B cell (primary cell): ENCODE data around the gene AGRN. TPM values are rescaled to one million over a fixed set of nuclear protein-coding genes. Genes with fewer than 3 reads are reported as not detected.

Source experiments
- ATAC-seq: fragments of 200-7000 bp; cut with Tn5 transposase; one replicate; pipeline ENCODE4 v1.10.0; 2021; ENCODE audit warnings: low read depth, mild to moderate bottlenecking, moderate number of reproducible peaks, moderate library complexity
- CTCF ChIA-PET: fragments of 350-600 bp; sonication (Branson Sonifier 250); formaldehyde crosslinking; loops from one replicate; lab custom pipeline; 2021; ENCODE audit warnings: antibody characterized with exemption, inconsistent platforms; lab: Charles Lee
- POLR2A ChIA-PET: fragments of 350-600 bp; sonication (Branson Sonifier 250); formaldehyde crosslinking; loops from one replicate; lab custom pipeline; 2021; ENCODE audit warnings: antibody characterized with exemption; lab: Charles Lee
- DNase-seq: peaks from one replicate; pipeline ENCODE4 v3.0.0; 2013
- H2AFZ ChIP-seq: 2 replicates; pipeline ENCODE4 v1.6.1; 2012; ENCODE audit warnings: mild to moderate bottlenecking, low read depth, low read length; ENCODE audit not compliant: insufficient read depth, poor library complexity, severe bottlenecking
- H3K27ac ChIP-seq, 2 donors: 1 replicate in 1 of 2; 2 replicates in 1 of 2; pipeline ENCODE4 v1.5.1; 2012 to 2013; ENCODE audit warnings: low read length in 2 of 2, mild to moderate bottlenecking in 2 of 2, moderate library complexity in 1 of 2
- H3K27me3 ChIP-seq, 4 experiments: fragments of 200-600 bp in 1 of 4; sonication (generic) in 1 of 4; replicated peaks in 1 of 4; 1 replicate in 2 of 4; 2 replicates in 2 of 4; pipeline versions ENCODE4 v1.6.1 to v1.7.0; 2013 to 2016; ENCODE audit warnings: low read length in 3 of 4, mild to moderate bottlenecking in 2 of 4, mixed read lengths in 1 of 4, moderate library complexity in 1 of 4; ENCODE audit not compliant: insufficient read depth in 4 of 4, control insufficient read depth in 3 of 4; ENCODE audit errors: control extremely low read depth in 1 of 4
- H3K36me3 ChIP-seq, 2 experiments: replicated peaks in 1 of 2; 1 replicate in 1 of 2; 2 replicates in 1 of 2; pipeline versions ENCODE4 v1.6.1 to v1.7.1; 2013; ENCODE audit warnings: low read length in 1 of 2; ENCODE audit not compliant: insufficient read depth in 2 of 2, control insufficient read depth in 1 of 2; ENCODE audit errors: control extremely low read depth in 1 of 2, extremely low read depth in 1 of 2
- H3K4me1 ChIP-seq, 2 donors: fragments of 200-600 bp in 1 of 2; sonication (generic) in 1 of 2; 1 replicate in 1 of 2; 2 replicates in 1 of 2; pipeline versions ENCODE4 v1.5.1 to v1.6.1; 2013 to 2017; ENCODE audit warnings: low read length in 2 of 2; ENCODE audit not compliant: control insufficient read depth in 2 of 2, insufficient read depth in 2 of 2
- H3K4me2 ChIP-seq: replicated peaks from 2 replicates; pipeline ENCODE3; 2012; ENCODE audit warnings: mild to moderate bottlenecking, low read depth, low read length; ENCODE audit not compliant: poor library complexity, severe bottlenecking
- H3K4me3 ChIP-seq, 5 experiments: fragments of 200-600 bp in 1 of 5; sonication (generic) in 1 of 5; 1 replicate in 3 of 5; 2 replicates in 2 of 5; pipeline versions ENCODE4 v1.5.1 to v1.7.0; 2011 to 2016; ENCODE audit warnings: low read length in 4 of 5, mild to moderate bottlenecking in 4 of 5, low read depth in 2 of 5, control low read depth in 1 of 5, moderate library complexity in 1 of 5; ENCODE audit not compliant: insufficient read depth in 1 of 5; ENCODE audit errors: control extremely low read depth in 1 of 5, extremely low read depth in 1 of 5
- H3K79me2 ChIP-seq: fragments of 200-600 bp; sonication (generic); one replicate; pipeline ENCODE4 v1.6.0; 2016; ENCODE audit warnings: low read length; ENCODE audit not compliant: control insufficient read depth, insufficient read depth
- H3K9ac ChIP-seq: fragments of 200-600 bp; sonication (generic); 2 replicates; pipeline ENCODE4 v1.6.1; 2017; ENCODE audit warnings: mild to moderate bottlenecking, low read length, moderate library complexity
- H3K9me3 ChIP-seq, 3 donors: one replicate each; pipeline versions ENCODE4 v1.6.1 to v1.7.1; 2013; ENCODE audit warnings: low read length in 2 of 3; ENCODE audit not compliant: control insufficient read depth in 2 of 3, insufficient read depth in 1 of 3; ENCODE audit errors: control extremely low read depth in 1 of 3
- H4K20me1 ChIP-seq: 2 replicates; pipeline ENCODE4 v1.6.0; 2012; ENCODE audit warnings: mild to moderate bottlenecking, low read length; ENCODE audit not compliant: insufficient read depth, control insufficient read depth, poor library complexity, severe bottlenecking
- H3K27ac Mint-ChIP-seq: one replicate; pipeline ENCODE4 v1.8.0; 2021; ENCODE audit warnings: mixed read lengths
- H3K27me3 Mint-ChIP-seq: one replicate; pipeline ENCODE4 v1.8.0; 2021; ENCODE audit warnings: mixed read lengths
- H3K4me1 Mint-ChIP-seq: one replicate; pipeline ENCODE4 v1.8.0; 2021; ENCODE audit warnings: mixed read lengths
- H3K4me3 Mint-ChIP-seq: one replicate; pipeline ENCODE4 v1.8.0; 2021; ENCODE audit warnings: mixed read lengths
- H3K9me3 Mint-ChIP-seq: one replicate; pipeline ENCODE4 v1.8.0; 2022; ENCODE audit warnings: mixed read lengths; ENCODE audit not compliant: insufficient read depth
- CTCF ChIP-seq: fragments of 200-600 bp; IDR thresholded peaks from one replicate; pipeline ENCODE4 v1.8.0; 2022; ENCODE audit warnings: antibody characterized with exemption, mild to moderate bottlenecking
- EZH2 ChIP-seq: IDR thresholded peaks from 2 replicates; pipeline ENCODE4 v1.6.1; 2012; ENCODE audit warnings: borderline replicate concordance, low read depth, mild to moderate bottlenecking, moderate library complexity, low read length; ENCODE audit not compliant: insufficient read depth, poor library complexity, severe bottlenecking
- WGBS: methylation state at CpG from one replicate; pipeline ENCODE4 v1.1.5; 2013; ENCODE audit warnings: missing lambda C conversion rate; ENCODE audit not compliant: insufficient coverage; 5-methylcytosine and 5-hydroxymethylcytosine counted together
- intact Hi-C: fragments of 100-400 bp; cut with micrococcal nuclease; formaldehyde crosslinking; loops from one replicate; pipeline ENCODE4 v1.10.0; 2022
- polyA plus RNA-seq: library from polyadenylated mRNA; depleted of rRNA; stranded (reverse); fragments of >200 nt; gene quantifications from 2 replicates; pipeline ENCODE4 v1.2.3, GENCODE V29; 2012
- total RNA-seq, 2 donors: library from RNA; stranded (reverse); fragments of 120-200 nt in 1 of 2; gene quantifications; 1 replicate in 1 of 2; 2 replicates in 1 of 2; pipeline versions ENCODE4 v1.2.3 to v1.2.4, GENCODE V29; 2013 to 2022

AGRN gene
- total and polyA plus RNA-seq, 2 donors (not counting 1 experiment from before 2014, with no cell fraction given): 7.3 to 31.3 TPM

- DNase-seq (no peak), ATAC-seq (no peak)
- Histone ChIP-seq H3K4me2 (no peak overlapping the region), H3K4me3 (no peak overlapping the region), H2AFZ (no peak overlapping the region), H3K4me1 (peaks cover 10% of the 10 kb centered on the region in 2 donors), H3K9me3 (peaks cover 0 to 17% (median 0%) of the 10 kb centered on the region in 3 donors), H3K27me3 (peaks cover 0 to 72% (median 17%) of the 10 kb centered on the region in 4 experiments), H3K9ac (no peak overlapping the region), H3K79me2 (no peaks in the 10 kb centered on the region), H3K36me3 (no peaks in the 10 kb centered on the region), H4K20me1 (no peaks in the 10 kb centered on the region), H3K27ac (no peak overlapping the region)
- H3K4me1 Mint-ChIP-seq: peaks cover 7% of the 10 kb centered on the region
- POLR2A ChIA-PET: no interaction called here
- H3K4me3 Mint-ChIP-seq: no peak overlapping the region
- H3K27ac Mint-ChIP-seq: no peak overlapping the region
- intact Hi-C loops: no loop called here
- WGBS: 90% methylated on average over 24 of the region's 28 CpGs
- peaks cover 29% of the 10 kb centered on the region for H3K27me3 Mint-ChIP-seq
- no peak for TF ChIP-seq EZH2
- TF ChIP-seq CTCF: no peak
- no peaks in the 10 kb centered on the region for H3K9me3 Mint-ChIP-seq
- CTCF ChIA-PET: no interaction called here
These were observed 46.2 kb upstream of the AGRN start for GRCh38 chr1:973459-974292.

GRCh38 chr1:974293-974640 is 45.7 kb upstream of the AGRN start:
- Histone ChIP-seq H3K9me3 (peaks cover 0 to 17% (median 0%) of the 10 kb centered on the region in 3 donors), H3K79me2 (no peaks in the 10 kb centered on the region), H2AFZ (no peak overlapping the region), H3K4me2 (no peak overlapping the region), H3K4me1 (peaks cover 10% of the 10 kb centered on the region in 2 donors), H3K36me3 (no peaks in the 10 kb centered on the region), H4K20me1 (no peaks in the 10 kb centered on the region), H3K4me3 (no peak overlapping the region), H3K9ac (no peak overlapping the region), H3K27me3 (peaks cover 0 to 67% (median 17%) of the 10 kb centered on the region in 4 experiments), H3K27ac (no peak overlapping the region)
- ChIA-PET POLR2A (no interaction called here), CTCF (no interaction called here)
- 79% methylated on average over 8 of the region's 11 CpGs for WGBS
- Mint-ChIP-seq H3K27me3 (peaks cover 27% of the 10 kb centered on the region), H3K9me3 (no peaks in the 10 kb centered on the region), H3K27ac (no peak overlapping the region), H3K4me1 (peaks cover 7% of the 10 kb centered on the region), H3K4me3 (no peak overlapping the region)
- TF ChIP-seq EZH2 (no peak), CTCF (no peak)
- intact Hi-C loops: no loop called here
- ATAC-seq: no peak
- DNase-seq: no peak
